GM12864 (cell line): Measurements from ENCODE around the gene HNRNPD.
"Not testable (repeated sequence)": the region's sequence is repeated elsewhere in the genome, so short reads cannot be mapped to it uniquely, and the experiment has no call there.

Source experiments
- DNase-seq: peaks from one replicate; pipeline ENCODE4 v3.0.0-alpha.2; 2011; ENCODE audit warnings: low read depth
- H3K4me3 ChIP-seq: 2 replicates; pipeline ENCODE4 v1.5.1; 2011; ENCODE audit warnings: mild to moderate bottlenecking, low read depth, low read length, control low read depth
- CTCF ChIP-seq: IDR thresholded peaks from 2 replicates; pipeline ENCODE4 v1.5.1; 2011; ENCODE audit warnings: low read depth, mild to moderate bottlenecking, moderate library complexity, low read length, control low read depth, inconsistent platforms; ENCODE audit errors: missing control alignments

Gene HNRNPD

GRCh38 chr4:82372517-82373485, 990 bp downstream of the HNRNPD start:
- H3K4me3 ChIP-seq: peak overlapping the region; percentile 99
- TF ChIP-seq CTCF: no peak
- peak; percentile 53 for DNase-seq

GRCh38 chr4:82371497-82371896, 2.3 kb downstream of the HNRNPD start:
- peak overlapping the region; percentile 99 for H3K4me3 ChIP-seq
- TF ChIP-seq CTCF: no peak
- no peak for DNase-seq

GRCh38 chr4:82367438-82368097, 6.2 kb downstream of the HNRNPD start:
- H3K4me3 ChIP-seq: no peak overlapping the region; the same call in 1 of the 2 replicates
- no peak for TF ChIP-seq CTCF

GRCh38 chr4:82366431-82366830, 7.4 kb downstream of the HNRNPD start:
- not testable (repeated sequence) for DNase-seq, H3K4me3 ChIP-seq

More at GRCh38 chr4:82367438-82368097, 6.2 kb downstream of the HNRNPD start:
- DNase-seq: no peak

GRCh38 chr4:82363896-82364487, 9.8 kb downstream of the HNRNPD start:
- no peak for DNase-seq
- no peak overlapping the region for H3K4me3 ChIP-seq
- TF ChIP-seq CTCF: no peak

- no peak for TF ChIP-seq CTCF
- H3K4me3 ChIP-seq: no peak overlapping the region
- DNase-seq: no peak
These were observed 11.2 kb downstream of the HNRNPD start for GRCh38 chr4:82362565-82362964.
